ENCODE measurements around the gene SOS1. TPM values are rescaled to one million over a fixed set of nuclear protein-coding genes. Genes with fewer than 3 reads are reported as not detected.

Gene SOS1
- total and polyA plus RNA-seq, 2 of the 13 experiments (the other 11 are each of a cell fraction or from before 2014, with no cell fraction given) = 20.8 to 60.4 TPM

DNA sequence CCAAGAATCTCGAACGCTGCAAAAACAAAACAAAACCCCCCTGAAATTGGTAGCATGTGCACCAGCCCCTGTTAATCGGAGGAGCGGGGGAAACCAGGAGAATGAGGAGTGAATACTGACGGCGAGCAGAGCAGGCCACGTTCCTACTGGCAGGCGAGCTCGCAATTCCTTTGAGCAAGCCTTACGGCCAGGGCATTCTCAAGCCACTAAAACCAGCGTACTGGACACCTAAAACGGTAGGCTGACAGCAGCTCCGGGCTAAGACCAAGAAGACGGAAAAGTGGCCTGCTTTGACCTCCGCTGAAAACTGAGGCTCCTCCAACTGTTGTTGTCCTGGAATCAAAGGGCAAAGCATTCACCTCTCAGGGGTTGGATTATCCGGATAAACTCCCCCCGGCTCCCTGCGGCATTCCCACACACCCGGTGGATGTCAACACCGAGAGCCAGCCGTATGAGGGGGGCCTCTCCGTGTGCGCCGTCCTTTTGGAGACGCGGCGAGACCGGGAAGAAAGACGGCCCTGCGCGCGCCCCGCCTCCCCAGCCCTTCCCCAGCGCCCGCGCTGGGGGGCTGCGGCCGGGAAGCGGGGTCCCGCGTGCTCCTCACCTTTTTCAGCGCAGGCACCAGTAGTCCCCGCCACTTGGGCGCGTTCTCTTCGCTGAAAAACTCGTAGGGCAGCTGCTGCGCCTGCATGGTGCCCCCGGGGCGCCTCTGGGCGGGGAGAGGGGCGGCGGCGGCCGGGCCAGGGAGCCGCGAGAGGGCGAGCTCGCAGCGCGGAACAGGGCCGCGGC lies 925 bp downstream of the SOS1 start (continued):
- TF ChIP-seq, protein P1, sequence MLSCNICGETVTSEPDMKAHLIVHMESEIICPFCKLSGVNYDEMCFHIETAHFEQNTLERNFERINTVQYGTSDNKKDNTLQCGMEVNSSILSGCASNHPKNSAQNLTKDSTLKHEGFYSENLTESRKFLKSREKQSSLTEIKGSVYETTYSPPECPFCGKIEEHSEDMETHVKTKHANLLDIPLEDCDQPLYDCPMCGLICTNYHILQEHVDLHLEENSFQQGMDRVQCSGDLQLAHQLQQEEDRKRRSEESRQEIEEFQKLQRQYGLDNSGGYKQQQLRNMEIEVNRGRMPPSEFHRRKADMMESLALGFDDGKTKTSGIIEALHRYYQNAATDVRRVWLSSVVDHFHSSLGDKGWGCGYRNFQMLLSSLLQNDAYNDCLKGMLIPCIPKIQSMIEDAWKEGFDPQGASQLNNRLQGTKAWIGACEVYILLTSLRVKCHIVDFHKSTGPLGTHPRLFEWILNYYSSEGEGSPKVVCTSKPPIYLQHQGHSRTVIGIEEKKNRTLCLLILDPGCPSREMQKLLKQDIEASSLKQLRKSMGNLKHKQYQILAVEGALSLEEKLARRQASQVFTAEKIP (CRISPR knock-in tag; IDR thresholded peaks at IDR 0.05; ENCODE audit: borderline replicate concordance) = 0 out of 2 replicates have a peak, but pooled peaks have one; percentile 23
- TF ChIP-seq, protein P2, sequence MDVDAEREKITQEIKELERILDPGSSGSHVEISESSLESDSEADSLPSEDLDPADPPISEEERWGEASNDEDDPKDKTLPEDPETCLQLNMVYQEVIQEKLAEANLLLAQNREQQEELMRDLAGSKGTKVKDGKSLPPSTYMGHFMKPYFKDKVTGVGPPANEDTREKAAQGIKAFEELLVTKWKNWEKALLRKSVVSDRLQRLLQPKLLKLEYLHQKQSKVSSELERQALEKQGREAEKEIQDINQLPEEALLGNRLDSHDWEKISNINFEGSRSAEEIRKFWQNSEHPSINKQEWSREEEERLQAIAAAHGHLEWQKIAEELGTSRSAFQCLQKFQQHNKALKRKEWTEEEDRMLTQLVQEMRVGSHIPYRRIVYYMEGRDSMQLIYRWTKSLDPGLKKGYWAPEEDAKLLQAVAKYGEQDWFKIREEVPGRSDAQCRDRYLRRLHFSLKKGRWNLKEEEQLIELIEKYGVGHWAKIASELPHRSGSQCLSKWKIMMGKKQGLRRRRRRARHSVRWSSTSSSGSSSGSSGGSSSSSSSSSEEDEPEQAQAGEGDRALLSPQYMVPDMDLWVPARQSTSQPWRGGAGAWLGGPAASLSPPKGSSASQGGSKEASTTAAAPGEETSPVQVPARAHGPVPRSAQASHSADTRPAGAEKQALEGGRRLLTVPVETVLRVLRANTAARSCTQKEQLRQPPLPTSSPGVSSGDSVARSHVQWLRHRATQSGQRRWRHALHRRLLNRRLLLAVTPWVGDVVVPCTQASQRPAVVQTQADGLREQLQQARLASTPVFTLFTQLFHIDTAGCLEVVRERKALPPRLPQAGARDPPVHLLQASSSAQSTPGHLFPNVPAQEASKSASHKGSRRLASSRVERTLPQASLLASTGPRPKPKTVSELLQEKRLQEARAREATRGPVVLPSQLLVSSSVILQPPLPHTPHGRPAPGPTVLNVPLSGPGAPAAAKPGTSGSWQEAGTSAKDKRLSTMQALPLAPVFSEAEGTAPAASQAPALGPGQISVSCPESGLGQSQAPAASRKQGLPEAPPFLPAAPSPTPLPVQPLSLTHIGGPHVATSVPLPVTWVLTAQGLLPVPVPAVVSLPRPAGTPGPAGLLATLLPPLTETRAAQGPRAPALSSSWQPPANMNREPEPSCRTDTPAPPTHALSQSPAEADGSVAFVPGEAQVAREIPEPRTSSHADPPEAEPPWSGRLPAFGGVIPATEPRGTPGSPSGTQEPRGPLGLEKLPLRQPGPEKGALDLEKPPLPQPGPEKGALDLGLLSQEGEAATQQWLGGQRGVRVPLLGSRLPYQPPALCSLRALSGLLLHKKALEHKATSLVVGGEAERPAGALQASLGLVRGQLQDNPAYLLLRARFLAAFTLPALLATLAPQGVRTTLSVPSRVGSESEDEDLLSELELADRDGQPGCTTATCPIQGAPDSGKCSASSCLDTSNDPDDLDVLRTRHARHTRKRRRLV (CRISPR knock-in tag; IDR thresholded peaks at IDR 0.05) = no peak; the same call in 1 of the 2 replicates
- TF ChIP-seq, protein P3, sequence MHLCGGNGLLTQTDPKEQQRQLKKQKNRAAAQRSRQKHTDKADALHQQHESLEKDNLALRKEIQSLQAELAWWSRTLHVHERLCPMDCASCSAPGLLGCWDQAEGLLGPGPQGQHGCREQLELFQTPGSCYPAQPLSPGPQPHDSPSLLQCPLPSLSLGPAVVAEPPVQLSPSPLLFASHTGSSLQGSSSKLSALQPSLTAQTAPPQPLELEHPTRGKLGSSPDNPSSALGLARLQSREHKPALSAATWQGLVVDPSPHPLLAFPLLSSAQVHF (CRISPR knock-in tag; IDR thresholded peaks at IDR 0.05) = peak; percentile 44; the same call in 1 of the 2 replicates
- TF ChIP-seq SKI (IDR thresholded peaks at IDR 0.05; ENCODE audit: partially characterized antibody) (peak; percentile 32), GPN1 (CRISPR knock-in tag; IDR thresholded peaks at IDR 0.05; ENCODE audit: borderline replicate concordance) (no peak), TAF15 (IDR thresholded peaks at IDR 0.05; ENCODE audit: low read depth, low read length, poor library complexity, severe bottlenecking) (peak; percentile 76)
- TF ChIP-seq, protein P4, sequence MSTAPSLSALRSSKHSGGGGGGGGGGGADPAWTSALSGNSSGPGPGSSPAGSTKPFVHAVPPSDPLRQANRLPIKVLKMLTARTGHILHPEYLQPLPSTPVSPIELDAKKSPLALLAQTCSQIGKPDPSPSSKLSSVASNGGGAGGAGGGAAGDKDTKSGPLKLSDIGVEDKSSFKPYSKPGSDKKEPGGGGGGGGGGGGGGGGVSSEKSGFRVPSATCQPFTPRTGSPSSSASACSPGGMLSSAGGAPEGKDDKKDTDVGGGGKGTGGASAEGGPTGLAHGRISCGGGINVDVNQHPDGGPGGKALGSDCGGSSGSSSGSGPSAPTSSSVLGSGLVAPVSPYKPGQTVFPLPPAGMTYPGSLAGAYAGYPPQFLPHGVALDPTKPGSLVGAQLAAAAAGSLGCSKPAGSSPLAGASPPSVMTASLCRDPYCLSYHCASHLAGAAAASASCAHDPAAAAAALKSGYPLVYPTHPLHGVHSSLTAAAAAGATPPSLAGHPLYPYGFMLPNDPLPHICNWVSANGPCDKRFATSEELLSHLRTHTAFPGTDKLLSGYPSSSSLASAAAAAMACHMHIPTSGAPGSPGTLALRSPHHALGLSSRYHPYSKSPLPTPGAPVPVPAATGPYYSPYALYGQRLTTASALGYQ (CRISPR knock-in tag; IDR thresholded peaks at IDR 0.05) = 0 out of 2 replicates have a peak, but pooled peaks have one; percentile 28
- TF ChIP-seq, protein P5, sequence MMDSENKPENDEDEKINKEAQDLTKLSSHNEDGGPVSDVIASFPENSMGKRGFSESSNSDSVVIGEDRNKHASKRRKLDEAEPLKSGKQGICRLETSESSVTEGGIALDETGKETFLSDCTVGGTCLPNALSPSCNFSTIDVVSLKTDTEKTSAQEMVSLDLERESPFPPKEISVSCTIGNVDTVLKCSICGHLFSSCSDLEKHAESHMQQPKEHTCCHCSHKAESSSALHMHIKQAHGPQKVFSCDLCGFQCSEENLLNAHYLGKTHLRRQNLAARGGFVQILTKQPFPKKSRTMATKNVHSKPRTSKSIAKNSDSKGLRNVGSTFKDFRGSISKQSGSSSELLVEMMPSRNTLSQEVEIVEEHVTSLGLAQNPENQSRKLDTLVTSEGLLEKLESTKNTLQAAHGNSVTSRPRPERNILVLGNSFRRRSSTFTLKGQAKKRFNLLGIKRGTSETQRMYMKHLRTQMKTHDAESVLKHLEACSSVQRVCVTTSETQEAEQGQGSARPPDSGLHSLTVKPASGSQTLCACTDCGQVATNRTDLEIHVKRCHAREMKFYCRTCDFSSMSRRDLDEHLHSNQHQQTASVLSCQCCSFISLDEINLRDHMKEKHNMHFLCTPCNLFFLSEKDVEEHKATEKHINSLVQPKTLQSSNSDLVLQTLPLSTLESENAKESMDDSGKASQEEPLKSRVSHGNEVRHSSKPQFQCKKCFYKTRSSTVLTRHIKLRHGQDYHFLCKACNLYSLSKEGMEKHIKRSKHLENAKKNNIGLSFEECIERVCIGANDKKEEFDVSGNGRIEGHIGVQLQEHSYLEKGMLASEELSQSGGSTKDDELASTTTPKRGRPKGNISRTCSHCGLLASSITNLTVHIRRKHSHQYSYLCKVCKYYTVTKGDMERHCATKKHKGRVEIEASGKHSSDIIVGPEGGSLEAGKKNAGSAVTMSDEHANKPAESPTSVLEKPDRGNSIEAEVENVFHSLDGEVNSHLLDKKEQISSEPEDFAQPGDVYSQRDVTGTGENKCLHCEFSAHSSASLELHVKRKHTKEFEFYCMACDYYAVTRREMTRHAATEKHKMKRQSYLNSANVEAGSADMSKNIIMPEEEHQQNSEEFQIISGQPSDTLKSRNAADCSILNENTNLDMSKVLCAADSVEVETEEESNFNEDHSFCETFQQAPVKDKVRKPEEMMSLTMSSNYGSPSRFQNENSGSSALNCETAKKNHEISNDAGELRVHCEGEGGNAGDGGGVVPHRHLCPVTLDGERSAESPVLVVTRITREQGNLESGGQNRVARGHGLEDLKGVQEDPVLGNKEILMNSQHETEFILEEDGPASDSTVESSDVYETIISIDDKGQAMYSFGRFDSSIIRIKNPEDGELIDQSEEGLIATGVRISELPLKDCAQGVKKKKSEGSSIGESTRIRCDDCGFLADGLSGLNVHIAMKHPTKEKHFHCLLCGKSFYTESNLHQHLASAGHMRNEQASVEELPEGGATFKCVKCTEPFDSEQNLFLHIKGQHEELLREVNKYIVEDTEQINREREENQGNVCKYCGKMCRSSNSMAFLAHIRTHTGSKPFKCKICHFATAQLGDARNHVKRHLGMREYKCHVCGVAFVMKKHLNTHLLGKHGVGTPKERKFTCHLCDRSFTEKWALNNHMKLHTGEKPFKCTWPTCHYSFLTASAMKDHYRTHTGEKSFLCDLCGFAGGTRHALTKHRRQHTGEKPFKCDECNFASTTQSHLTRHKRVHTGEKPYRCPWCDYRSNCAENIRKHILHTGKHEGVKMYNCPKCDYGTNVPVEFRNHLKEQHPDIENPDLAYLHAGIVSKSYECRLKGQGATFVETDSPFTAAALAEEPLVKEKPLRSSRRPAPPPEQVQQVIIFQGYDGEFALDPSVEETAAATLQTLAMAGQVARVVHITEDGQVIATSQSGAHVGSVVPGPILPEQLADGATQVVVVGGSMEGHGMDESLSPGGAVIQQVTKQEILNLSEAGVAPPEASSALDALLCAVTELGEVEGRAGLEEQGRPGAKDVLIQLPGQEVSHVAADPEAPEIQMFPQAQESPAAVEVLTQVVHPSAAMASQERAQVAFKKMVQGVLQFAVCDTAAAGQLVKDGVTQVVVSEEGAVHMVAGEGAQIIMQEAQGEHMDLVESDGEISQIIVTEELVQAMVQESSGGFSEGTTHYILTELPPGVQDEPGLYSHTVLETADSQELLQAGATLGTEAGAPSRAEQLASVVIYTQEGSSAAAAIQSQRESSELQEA (CRISPR knock-in tag; IDR thresholded peaks at IDR 0.05; ENCODE audit: not compliant biosample characterization) = peak; percentile 30

All from HepG2 (cell line).